Mesenchymal stem cell (in vitro differentiated cells and primary cell): ENCODE measurements around the gene ZFAND2A.
"Not testable (repeated sequence)": the region's sequence is repeated elsewhere in the genome, so short reads cannot be mapped to it uniquely, and the experiment has no call there.

Experiments used
- DNase-seq: peaks from one replicate; pipeline ENCODE4 v3.0.0-alpha.2; 2013
- H2AFZ ChIP-seq: one replicate; pipeline ENCODE4 v1.6.1; 2013; ENCODE audit warnings: low read depth, mild to moderate bottlenecking, control low read depth, inconsistent platforms, low read length, moderate library complexity
- H2AK5ac ChIP-seq: 2 replicates; pipeline ENCODE4 v1.6.1; 2013; ENCODE audit warnings: low read length, moderate library complexity, mild to moderate bottlenecking, inconsistent platforms; ENCODE audit not compliant: severe bottlenecking
- H2BK120ac ChIP-seq: one replicate; pipeline ENCODE4 v1.6.1; 2013; ENCODE audit warnings: low read depth, mild to moderate bottlenecking, inconsistent platforms, low read length, moderate library complexity
- H2BK12ac ChIP-seq, 2 experiments: one replicate each; pipeline ENCODE4 v1.6.1; 2013; ENCODE audit warnings: inconsistent platforms in 2 of 2, low read length in 2 of 2, mild to moderate bottlenecking in 2 of 2, moderate library complexity in 2 of 2, control low read depth in 1 of 2
- H2BK15ac ChIP-seq: one replicate; pipeline ENCODE4 v1.6.1; 2013; ENCODE audit warnings: mild to moderate bottlenecking, low read depth, inconsistent platforms; ENCODE audit not compliant: poor library complexity, severe bottlenecking
- H2BK5ac ChIP-seq: 2 replicates; pipeline ENCODE4 v1.6.1; 2013; ENCODE audit warnings: low read depth, mild to moderate bottlenecking, low read length, control low read depth, inconsistent platforms; ENCODE audit not compliant: poor library complexity, severe bottlenecking
- H3K14ac ChIP-seq, 2 experiments: one replicate each; pipeline ENCODE4 v1.6.1; 2013; ENCODE audit warnings: inconsistent platforms in 2 of 2, low read length in 2 of 2, control low read depth in 1 of 2, mild to moderate bottlenecking in 1 of 2, moderate library complexity in 1 of 2
- H3K18ac ChIP-seq, 2 experiments: one replicate each; pipeline ENCODE4 v1.6.1; 2013; ENCODE audit warnings: inconsistent platforms in 2 of 2, low read length in 2 of 2, control low read depth in 1 of 2, low read depth in 1 of 2, mild to moderate bottlenecking in 1 of 2
- H3K23ac ChIP-seq, 2 experiments: one replicate each; pipeline ENCODE4 v1.6.1; 2013; ENCODE audit warnings: inconsistent platforms in 2 of 2, low read length in 2 of 2, mild to moderate bottlenecking in 2 of 2, moderate library complexity in 2 of 2, control low read depth in 1 of 2
- H3K27ac ChIP-seq: 2 replicates; pipeline ENCODE4 v1.5.1; 2013; ENCODE audit warnings: mild to moderate bottlenecking, moderate library complexity, low read length, control low read depth, inconsistent platforms; ENCODE audit not compliant: poor library complexity, severe bottlenecking
- H3K27me3 ChIP-seq, 2 experiments: 2 replicates each; pipeline versions ENCODE4 v1.6.1 to v1.7.0; 2013; ENCODE audit warnings: low read length in 2 of 2, mild to moderate bottlenecking in 2 of 2, moderate library complexity in 2 of 2, control low read depth in 1 of 2, inconsistent platforms in 1 of 2; ENCODE audit not compliant: control insufficient read depth in 1 of 2, insufficient read depth in 1 of 2
- H3K36me3 ChIP-seq, 2 experiments: 2 replicates each; pipeline versions ENCODE4 v1.6.1 to v1.7.0; 2013; ENCODE audit warnings: low read length in 2 of 2, control low read depth in 1 of 2, inconsistent platforms in 1 of 2, low read depth in 1 of 2, mild to moderate bottlenecking in 1 of 2; ENCODE audit not compliant: insufficient read depth in 2 of 2, control insufficient read depth in 1 of 2
- H3K4ac ChIP-seq, 2 experiments: one replicate each; pipeline ENCODE4 v1.6.1; 2013; ENCODE audit warnings: inconsistent platforms in 2 of 2, low read length in 2 of 2, mild to moderate bottlenecking in 2 of 2, moderate library complexity in 2 of 2, control low read depth in 1 of 2, low read depth in 1 of 2
- H3K4me1 ChIP-seq: 2 replicates; pipeline ENCODE4 v1.6.1; 2013; ENCODE audit warnings: low read depth, low read length, control low read depth; ENCODE audit not compliant: control insufficient read depth, insufficient read depth
- H3K4me2 ChIP-seq: 2 replicates; pipeline ENCODE4 v1.6.1; 2013; ENCODE audit warnings: low read length, mild to moderate bottlenecking, inconsistent platforms; ENCODE audit not compliant: poor library complexity, severe bottlenecking
- H3K4me3 ChIP-seq, 2 experiments: 2 replicates each; pipeline versions ENCODE4 v1.5.1 to v1.7.0; 2013; ENCODE audit warnings: low read length in 2 of 2, mild to moderate bottlenecking in 2 of 2, control low read depth in 1 of 2, low read depth in 1 of 2; ENCODE audit not compliant: insufficient read depth in 1 of 2
- H3K79me1 ChIP-seq: replicated peaks from 2 replicates; pipeline ENCODE4 v1.6.1; 2013; ENCODE audit warnings: mild to moderate bottlenecking, control low read depth, low read length, inconsistent platforms; ENCODE audit not compliant: poor library complexity, severe bottlenecking
- H3K9ac ChIP-seq: 2 replicates; pipeline ENCODE4 v1.7.0; 2013; ENCODE audit warnings: mild to moderate bottlenecking, low read length, moderate library complexity
- H3K9me3 ChIP-seq: 2 replicates; pipeline ENCODE4 v1.7.0; 2013; ENCODE audit warnings: mild to moderate bottlenecking, low read length; ENCODE audit not compliant: control insufficient read depth
- H4K8ac ChIP-seq: one replicate; pipeline ENCODE4 v1.6.1; 2013; ENCODE audit warnings: inconsistent platforms, mild to moderate bottlenecking, low read length, moderate library complexity
- H4K91ac ChIP-seq: one replicate; pipeline ENCODE4 v1.6.1; 2013; ENCODE audit warnings: mild to moderate bottlenecking, low read length, inconsistent platforms
- WGBS: methylation state at CpG from one replicate; pipeline ENCODE4 v1.1.7; 2013; ENCODE audit warnings: mixed read lengths; 5-methylcytosine and 5-hydroxymethylcytosine counted together

The ZFAND2A gene

DNA sequence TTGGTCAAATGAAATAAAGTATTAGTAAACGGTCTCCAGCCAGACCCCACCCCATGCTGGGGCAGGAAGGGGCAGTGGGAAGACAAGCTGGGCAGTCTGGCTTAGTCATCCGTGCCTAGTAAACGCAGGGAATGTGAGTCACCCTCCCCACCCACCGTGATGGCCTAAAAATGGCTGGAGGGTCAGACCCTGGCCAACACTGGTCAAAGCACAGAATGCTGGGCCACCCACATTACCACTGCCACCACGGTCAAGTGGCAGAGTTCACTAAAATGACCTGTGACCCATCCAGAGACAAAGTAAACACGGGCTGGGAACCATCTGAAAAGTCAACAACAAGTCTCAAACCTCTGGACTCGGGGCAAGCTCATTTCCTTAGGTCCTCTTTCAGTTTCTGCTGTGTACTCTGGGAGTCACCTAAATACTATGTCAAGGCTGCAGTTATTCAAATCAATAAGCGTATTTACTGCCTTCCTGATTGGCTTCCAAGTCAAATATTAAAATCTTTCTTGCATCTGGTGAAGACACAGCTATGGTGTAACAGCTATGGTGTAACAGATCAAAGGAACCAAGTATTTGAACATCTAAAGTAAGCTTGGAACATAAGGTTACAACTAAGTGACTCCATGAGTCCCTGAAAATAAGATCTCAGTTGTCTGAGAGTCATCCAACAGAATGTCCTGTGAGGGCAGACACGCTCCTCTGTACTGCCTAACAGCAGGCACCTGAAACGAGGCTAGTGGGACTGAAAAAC is 3.0 kb downstream of the ZFAND2A start:
- no peak overlapping the region for H2AK5ac ChIP-seq
- H3K18ac ChIP-seq, result no peak overlapping the region
- H3K4me3 ChIP-seq, result peak overlapping the region in 1 of 2 experiments; percentile 6
- no peak overlapping the region for H3K14ac ChIP-seq
- H3K23ac ChIP-seq, result no peak overlapping the region
- H3K4ac ChIP-seq, result no peak overlapping the region
- no peaks in the 10 kb centered on the region for H3K9me3 ChIP-seq
- H2BK5ac ChIP-seq, result no peak overlapping the region
- no peak overlapping the region for H2BK120ac ChIP-seq
- peak overlapping the region; percentile 41 for H3K27ac ChIP-seq
- H3K36me3 ChIP-seq, result peaks cover 44 to 53% of the 10 kb centered on the region in 2 experiments
- H4K8ac ChIP-seq, result no peak overlapping the region
- H3K4me2 ChIP-seq, result no peak overlapping the region
- 30% methylated on average over 10 of the region's 10 CpGs for WGBS
- H3K79me1 ChIP-seq, result peaks cover 43% of the 10 kb centered on the region
- H2AFZ ChIP-seq, result no peak overlapping the region
- peak; percentile 68 for DNase-seq
- H3K9ac ChIP-seq, result peak overlapping the region; percentile 98
- H3K4me1 ChIP-seq, result peaks cover 30% of the 10 kb centered on the region
- H2BK15ac ChIP-seq, result no peak overlapping the region
- H4K91ac ChIP-seq, result no peak overlapping the region
- H3K27me3 ChIP-seq, result no peaks in the 10 kb centered on the region
- no peak overlapping the region for H2BK12ac ChIP-seq

DNA sequence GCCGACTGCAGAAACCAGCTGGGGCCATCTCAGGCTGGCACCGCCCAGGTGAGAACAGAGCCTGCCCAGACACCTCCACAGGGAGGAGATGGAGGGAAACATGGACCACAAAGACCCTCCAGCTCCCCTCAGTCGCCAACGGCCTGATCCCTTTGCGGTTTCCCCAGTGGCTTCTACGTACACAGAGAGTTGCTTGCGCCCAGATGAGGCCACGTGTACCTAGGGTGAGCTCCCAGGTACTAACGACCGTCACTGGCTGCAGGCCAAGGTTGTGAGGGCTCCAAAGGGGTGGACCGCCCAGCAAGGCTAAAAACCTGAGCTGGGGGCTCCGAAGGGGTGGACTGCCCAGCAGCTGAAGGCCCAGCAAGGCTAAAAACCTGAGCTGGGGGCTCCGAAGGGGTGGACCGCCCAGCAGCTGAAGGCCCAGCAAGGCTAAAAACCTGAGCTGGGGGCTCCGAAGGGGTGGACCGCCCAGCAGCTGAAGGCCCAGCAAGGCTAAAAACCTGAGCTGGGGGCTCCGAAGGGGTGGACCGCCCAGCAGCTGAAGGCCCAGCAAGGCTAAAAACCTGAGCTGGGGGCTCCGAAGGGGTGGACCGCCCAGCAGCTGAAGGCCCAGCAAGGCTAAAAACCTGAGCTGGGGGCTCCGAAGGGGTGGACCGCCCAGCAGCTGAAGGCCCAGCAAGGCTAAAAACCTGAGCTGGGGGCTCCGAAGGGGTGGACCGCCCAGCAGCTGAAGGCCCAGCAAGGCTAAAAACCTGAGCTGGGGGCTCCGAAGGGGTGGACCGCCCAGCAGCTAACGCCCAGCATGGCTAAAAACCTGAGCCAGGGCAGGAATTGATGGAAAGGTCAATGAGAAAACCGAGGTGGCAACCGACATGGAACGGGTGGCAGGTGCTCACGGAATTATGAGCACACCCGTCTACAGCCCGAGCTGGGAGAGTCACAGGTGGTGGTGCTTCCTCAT is 3.9 kb downstream of the ZFAND2A start:
- Histone ChIP-seq H3K79me1 (peaks cover 43% of the 10 kb centered on the region), H3K4me1 (peaks cover 27% of the 10 kb centered on the region), H3K36me3 (peaks cover 49 to 62% of the 10 kb centered on the region in 2 experiments), H3K27ac (peak overlapping the region; percentile 41), H4K8ac (peak overlapping the region; percentile 32), H3K4me3 (peak overlapping the region in 1 of 2 experiments; percentile 6)
- H3K18ac ChIP-seq, H2BK5ac ChIP-seq, H2BK15ac ChIP-seq, H2BK12ac ChIP-seq, H3K27me3 ChIP-seq, H3K4me2 ChIP-seq, H2AFZ ChIP-seq, H3K9me3 ChIP-seq, H4K91ac ChIP-seq, DNase-seq, H2AK5ac ChIP-seq, H3K4ac ChIP-seq, H3K9ac ChIP-seq, H2BK120ac ChIP-seq, H3K23ac ChIP-seq, H3K14ac ChIP-seq: not testable (repeated sequence)
- 90% methylated on average over 20 of the region's 33 CpGs for WGBS

DNA sequence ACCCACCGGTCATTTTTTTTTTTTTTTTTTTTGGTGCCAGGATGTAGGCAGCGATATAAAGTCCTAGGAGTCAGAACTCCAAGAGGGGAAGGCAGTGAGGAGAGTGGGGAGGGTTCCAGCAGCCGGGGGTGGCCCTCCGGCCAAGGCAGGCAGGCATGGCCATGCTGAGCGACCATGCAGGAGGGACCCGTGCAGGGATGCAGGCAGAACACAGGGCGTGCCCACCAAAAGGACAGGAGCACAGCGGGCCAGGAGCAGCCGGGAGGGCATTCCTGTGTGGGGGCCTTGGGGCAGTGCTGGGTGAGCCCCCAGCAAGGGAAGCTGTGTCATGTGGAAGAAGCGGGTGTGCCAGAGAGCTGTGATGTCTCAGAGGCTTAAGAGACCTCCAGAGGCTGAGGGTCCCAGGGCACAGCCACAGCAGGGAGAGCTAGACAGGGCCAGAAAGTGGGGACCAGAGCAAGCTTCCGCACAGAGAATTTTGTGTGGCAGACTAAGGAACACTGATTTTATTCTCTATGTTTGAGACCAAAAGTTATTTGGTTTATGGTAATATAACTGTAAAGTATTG is 5.7 kb downstream of the ZFAND2A start:
- 98% methylated on average over 11 of the region's 11 CpGs for WGBS
- Histone ChIP-seq H3K4me3 (no peak overlapping the region), H3K14ac (no peak overlapping the region), H2BK120ac (no peak overlapping the region), H3K27ac (no peak overlapping the region), H3K36me3 (peaks cover 65 to 76% of the 10 kb centered on the region in 2 experiments), H3K4me2 (no peak overlapping the region), H3K79me1 (peaks cover 47% of the 10 kb centered on the region), H3K27me3 (no peaks in the 10 kb centered on the region), H3K9ac (no peak overlapping the region), H2AFZ (no peak overlapping the region), H2BK12ac (no peak overlapping the region), H2BK15ac (no peak overlapping the region), H2BK5ac (no peak overlapping the region), H3K23ac (no peak overlapping the region), H3K4me1 (peaks cover 22% of the 10 kb centered on the region), H4K8ac (no peak overlapping the region), H3K4ac (no peak overlapping the region), H2AK5ac (no peak overlapping the region), H3K9me3 (no peaks in the 10 kb centered on the region), H4K91ac (no peak overlapping the region), H3K18ac (no peak overlapping the region)
- no peak for DNase-seq

DNA sequence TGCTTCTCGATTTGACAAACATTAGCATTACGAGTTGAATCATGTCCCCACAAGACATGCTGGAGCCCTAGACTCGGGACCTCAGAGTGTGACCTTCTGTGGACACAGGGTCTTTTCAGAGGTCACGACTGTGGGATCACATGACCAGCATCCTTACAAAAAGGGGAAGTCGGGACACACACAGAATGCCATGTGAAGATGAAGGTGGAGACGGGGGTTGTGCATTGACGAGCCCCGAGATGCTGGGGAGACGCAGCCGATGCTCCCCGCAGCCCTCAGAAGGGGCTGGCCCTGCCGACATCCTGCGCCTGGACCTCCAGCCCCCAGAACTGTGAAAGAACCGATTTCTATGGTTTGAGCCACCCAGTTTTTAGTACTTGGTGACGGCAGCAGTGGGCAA is 7.5 kb downstream of the ZFAND2A start:
- peaks cover 13% of the 10 kb centered on the region for H3K4me1 ChIP-seq
- no peak overlapping the region for H3K27ac ChIP-seq
- H3K14ac ChIP-seq, result no peak overlapping the region
- H2BK12ac ChIP-seq, result no peak overlapping the region
- H2BK5ac ChIP-seq, result no peak overlapping the region
- H2AFZ ChIP-seq, result no peak overlapping the region
- DNase-seq, result no peak
- no peak overlapping the region for H3K18ac ChIP-seq
- no peak overlapping the region for H4K8ac ChIP-seq
- 95% methylated on average over 15 of the region's 15 CpGs for WGBS
- no peak overlapping the region for H3K4me2 ChIP-seq
- H3K36me3 ChIP-seq, result peaks cover 65 to 75% of the 10 kb centered on the region in 2 experiments
- H3K9me3 ChIP-seq, result no peaks in the 10 kb centered on the region
- H2AK5ac ChIP-seq, result no peak overlapping the region
- no peaks in the 10 kb centered on the region for H3K27me3 ChIP-seq
- H3K23ac ChIP-seq, result no peak overlapping the region
- no peak overlapping the region for H4K91ac ChIP-seq
- H2BK15ac ChIP-seq, result no peak overlapping the region
- H3K4ac ChIP-seq, result no peak overlapping the region
- H3K9ac ChIP-seq, result no peak overlapping the region
- H3K4me3 ChIP-seq, result no peak overlapping the region
- H2BK120ac ChIP-seq, result no peak overlapping the region
- H3K79me1 ChIP-seq, result peaks cover 45% of the 10 kb centered on the region
